CD4-positive, alpha-beta T cell treated with Interleukin-12 subunit alpha and Interleukin-12 subunit beta, for 1 hour (primary cell): ENCODE data around the gene SETDB1.
"Not testable (repeated sequence)": the region's sequence is repeated elsewhere in the genome, so short reads cannot be mapped to it uniquely, and the experiment has no call there.

Experiments
- DNase-seq: peaks from one replicate; pipeline ENCODE4 v3.0.0-alpha.2; 2020

SETDB1 gene

DNA sequence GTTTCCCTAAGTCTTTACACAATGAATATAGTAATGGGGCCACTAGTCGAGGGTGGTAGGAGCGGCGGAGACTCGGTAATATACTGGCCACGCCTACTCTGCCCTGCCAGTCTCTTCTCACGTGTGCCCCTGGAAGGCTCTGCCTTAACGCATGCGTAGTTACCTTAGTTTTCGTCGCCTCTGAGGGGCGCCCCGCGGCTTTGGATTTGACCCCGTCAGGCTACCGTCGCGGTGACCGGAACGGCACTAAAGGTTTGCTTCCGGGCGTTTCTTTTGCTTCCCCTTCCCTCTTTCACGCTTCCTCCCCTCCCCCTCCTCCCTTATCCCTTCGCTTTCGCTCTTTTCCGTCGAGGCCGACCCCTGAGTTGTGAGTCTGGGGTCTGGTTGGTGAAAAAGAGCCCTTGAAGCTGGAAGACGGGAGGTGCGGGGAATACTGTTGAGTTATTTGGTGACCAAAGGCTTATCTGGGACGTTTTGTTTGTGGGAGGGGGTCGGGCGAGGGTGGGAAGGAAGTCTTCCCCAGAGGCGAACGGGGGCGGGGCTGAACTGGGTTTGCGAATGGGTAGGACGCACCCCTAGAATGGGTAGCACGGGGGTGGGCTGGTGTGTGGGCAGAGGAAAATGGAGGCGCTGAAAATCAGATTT lies at the start of gene SETDB1:
Gene SETDB1, plus strand, starts transcription at position 267 of the 645 bp plus-strand sequence. CDS start 1,352 bp downstream, outside the sequence.
- DNase-seq = peak; percentile 96

DNA sequence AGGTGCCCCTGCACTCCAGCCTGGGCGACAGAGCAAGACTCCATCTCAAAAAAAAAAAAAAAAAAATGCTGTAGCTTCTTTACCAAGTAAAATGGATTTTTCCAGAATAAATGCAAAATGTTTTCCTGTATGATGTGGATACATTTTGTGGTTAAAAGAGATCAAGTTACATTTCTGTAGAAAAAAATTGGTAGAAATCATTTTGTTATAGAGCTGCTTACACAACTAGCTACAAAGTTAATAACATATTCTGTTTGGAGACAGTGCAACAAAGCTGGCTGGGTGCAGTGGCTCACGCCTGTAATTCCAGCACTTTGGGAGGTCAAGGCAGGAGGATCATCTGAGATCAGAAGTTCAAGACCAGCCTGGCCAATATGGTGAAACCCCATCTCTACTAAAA lies 47.2 kb upstream of the SETDB1 start:
- not testable (repeated sequence) for DNase-seq

DNA sequence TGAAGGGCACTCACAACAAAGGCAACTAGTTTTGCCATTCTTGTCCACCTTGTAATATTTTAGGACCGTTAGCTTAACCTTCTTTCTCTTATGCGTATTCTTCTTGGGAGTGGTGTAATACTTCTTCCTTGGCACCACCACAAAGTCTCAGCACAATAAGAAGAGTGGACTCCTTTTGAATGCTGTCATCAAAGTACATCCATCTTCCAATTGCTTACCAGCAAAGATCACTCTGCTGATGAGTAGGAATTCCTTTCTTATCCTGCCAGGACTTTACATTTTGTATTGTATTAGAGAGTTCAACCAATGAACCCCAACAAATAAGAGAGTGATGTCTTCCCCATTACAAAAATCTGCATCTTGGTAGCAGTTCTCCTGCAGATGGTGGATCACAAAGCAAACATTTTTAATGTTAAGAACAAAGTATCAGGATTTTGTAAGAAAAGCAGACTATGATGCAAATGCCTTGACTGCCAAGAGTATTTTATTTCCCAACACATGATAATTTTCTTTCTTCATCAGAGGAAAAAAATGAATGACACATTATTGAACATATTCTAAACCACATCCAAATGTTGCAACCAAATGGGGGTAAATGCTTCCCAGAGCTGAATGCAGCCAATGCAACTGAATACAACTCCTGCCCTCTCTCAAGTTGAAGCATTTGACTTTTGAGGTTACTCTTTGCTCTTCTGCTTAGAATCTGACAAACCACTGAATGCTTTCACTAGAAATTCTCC lies 44.7 kb upstream of the SETDB1 start:
- no peak for DNase-seq

DNA sequence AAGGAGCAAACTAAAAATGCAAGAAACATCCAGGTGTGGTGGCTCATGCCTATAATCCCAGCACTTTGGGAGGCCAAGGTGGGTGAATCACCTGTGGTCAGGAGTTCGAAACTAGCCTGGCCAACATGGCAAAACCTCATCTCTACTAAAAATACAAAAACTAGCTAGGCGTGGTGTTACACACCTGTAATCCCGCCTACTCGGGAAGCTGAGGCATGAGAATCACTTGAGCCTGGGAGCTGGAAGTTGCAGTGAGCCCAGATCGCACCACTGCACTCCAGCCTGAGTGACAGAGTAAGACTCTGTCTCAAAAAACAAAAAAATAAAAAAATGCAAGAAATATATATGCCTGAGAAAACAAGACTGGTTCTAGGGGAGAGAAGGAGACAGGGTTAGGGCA lies 43.0 kb upstream of the SETDB1 start:
- DNase-seq = not testable (repeated sequence)

DNA sequence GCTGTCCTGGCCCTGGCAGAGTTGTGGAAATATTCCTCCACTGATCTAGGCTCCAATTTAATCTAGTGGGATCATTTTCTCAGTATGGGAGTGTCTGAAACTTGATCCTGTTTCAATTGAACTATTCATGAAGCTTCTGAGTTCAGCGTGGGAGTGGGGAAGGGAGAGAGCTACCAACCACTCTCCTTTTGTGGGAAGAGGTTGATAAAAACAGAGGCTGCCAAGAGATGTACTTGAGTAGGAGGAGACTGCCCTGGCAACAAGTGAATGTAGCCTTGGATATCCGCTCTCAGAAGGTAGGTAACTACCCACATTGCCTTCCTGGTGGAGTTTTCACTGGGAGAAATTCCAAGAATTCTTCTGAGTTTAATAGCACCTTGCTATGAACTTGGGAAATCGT lies 39.1 kb upstream of the SETDB1 start, which contains the start of gene CTXND2:
Gene CTXND2, plus strand, starts transcription at position 119 of the 400 bp plus-strand sequence. CDS start 25,179 bp downstream, outside the sequence.
- DNase-seq = no peak

DNA sequence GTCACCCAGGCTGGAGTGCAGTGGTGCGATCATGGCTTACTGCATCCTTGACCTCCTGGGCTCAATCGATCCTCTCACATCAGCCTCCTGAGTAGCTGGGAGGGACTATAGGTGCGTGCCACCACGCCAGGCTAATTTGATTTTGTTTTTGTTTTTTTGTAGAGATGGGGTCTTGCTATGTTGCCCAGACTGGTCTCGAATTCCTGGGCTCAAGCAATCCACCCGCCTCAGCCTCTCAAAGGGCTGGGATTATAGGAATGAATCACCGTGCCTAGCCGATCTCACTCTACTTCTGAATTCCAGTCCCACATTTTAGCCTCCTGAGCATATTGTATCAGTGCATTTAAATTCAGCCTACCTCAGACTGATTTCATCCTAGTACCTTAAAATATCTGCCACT lies 37.4 kb upstream of the SETDB1 start:
- no peak for DNase-seq

DNA sequence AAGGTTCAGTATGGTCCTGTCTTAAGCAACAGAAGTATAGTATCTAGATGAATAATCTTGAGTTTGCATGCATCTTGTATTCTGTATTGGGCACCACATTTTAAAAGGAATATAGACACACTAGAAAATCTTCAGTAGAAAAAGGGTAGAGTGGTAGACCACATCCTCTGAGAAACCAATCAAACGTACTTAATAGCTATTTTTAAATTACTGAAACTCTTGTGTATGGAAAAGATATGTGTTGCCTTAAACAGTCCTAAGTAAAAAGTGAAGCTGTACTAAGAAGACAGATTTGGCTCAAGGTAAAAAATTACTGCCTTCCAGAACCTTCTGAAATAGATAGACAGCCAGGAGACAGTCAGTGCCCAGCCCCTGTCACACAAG lies 36.1 kb upstream of the SETDB1 start:
- peak; percentile 18 for DNase-seq

DNA sequence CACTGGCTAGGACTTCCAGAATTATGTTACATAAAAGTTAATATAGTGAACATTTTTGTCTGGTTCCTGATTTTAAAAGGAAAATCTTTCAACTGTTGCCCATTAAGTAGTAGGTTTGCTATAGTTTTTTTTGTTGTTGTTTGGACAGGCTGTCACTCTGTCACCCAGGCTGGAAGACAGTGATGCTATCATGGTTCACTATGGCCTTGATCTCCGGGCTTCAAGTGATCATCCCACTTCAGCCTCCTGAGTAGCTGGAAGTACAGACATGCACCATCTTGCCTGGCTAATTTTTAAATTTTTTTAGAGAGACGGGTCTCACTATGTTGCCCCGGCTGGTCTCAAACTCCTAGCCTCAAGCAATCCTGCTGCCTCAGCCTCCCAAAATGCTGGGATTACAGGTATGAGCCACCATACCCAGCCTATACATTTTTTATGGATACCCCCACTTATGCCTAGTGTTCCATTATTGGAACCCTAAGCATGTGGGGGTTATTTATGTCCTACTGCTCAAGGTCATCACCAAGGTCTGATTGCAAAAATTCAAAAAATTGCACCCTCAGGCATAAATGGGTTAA lies 32.7 kb upstream of the SETDB1 start:
- DNase-seq = no peak

DNA sequence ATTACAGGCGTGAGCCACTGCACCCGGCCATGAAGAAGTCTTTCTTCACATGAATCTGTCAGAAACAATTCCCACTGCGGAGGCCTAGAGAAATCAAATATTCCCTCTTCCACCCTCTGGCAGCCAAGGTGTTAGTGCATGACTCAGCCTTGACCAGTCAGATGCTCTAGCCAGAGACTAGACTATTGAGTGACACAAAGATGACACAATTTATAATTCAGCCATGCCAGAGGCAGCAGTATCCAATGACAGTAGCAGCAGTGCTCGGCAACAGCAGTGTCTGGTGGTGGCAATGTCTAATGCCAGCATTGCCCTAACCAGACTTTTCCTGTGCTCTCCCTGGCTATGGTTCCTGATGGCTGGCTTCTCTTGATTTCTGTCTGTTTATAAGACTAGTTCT lies 30.5 kb upstream of the SETDB1 start:
- DNase-seq = no peak

DNA sequence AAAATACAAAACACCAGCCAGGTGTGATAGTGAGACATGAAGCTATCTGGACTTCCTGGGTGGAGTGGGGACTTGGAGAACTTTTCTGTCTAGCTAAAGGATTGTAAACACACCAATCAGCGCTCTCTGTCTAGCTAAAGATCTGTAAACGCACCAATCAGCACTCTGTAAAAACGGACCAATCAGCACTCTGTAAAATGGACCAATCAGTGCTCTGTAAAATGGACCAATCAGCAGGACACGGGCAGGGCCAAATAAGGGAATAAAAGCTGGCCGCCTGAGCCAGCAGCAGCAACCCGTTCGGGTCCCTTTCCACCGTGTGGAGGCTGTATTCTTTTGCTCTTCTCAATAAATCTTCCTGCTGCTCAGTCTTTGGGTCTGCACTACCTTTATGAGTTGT lies 26.4 kb upstream of the SETDB1 start:
- not testable (repeated sequence) for DNase-seq

DNA sequence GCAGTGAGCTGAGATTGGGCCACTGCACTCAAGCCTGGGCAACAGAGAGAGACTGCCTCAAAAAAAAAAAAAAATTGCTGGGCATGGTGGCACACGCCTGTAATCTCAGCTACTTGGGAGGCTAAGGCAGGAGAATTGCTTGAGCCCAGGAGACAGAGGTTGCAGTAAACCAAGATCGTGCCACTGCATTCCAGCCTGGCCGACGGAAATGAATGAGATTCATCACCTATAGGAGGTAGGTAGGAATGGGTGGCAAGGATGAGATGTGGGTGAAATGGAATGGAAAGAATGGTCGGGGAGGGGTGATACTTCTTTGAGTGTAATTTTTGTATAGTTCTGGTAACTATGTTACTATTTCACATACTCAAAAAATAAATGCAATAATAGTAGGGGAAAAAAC lies 23.8 kb upstream of the SETDB1 start:
- DNase-seq = no peak

DNA sequence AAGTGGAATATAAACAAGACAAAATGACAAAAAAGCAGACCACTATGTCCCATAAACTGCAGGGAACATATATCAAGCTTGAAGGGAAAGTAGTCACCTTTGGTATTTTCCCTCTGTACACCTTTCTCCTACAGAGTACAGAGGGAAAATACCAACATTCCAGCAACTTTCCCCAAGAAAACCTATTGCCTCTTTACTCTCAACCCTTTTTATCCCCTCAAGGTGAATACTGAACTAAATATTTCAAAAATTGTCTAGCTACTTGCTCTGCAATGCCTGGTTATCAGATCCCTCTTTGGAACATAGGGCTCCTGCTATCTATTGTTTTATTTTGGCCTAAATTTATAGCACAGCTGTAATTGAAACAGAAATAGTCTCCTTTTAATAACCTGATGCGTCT lies 23.4 kb upstream of the SETDB1 start:
- DNase-seq = no peak

DNA sequence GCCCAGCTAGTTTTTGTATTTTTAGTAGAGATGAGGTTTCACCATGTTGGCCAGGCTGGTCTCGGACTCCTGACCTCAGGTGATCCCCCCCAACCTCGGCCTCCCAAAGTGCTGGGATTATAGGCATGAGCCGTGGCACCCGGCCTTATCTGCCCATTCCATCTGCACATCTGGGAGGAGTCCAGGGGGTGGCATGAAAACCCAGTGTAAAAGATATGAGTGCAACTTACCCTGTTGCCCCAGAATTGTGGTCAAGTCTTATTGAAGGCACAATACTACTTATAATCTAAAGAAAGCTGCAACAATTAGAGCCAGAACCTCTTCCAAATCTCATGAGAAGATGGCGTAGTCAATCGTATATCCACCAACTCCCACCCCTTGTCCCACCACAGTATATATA lies 20.9 kb upstream of the SETDB1 start:
- no peak for DNase-seq

DNA sequence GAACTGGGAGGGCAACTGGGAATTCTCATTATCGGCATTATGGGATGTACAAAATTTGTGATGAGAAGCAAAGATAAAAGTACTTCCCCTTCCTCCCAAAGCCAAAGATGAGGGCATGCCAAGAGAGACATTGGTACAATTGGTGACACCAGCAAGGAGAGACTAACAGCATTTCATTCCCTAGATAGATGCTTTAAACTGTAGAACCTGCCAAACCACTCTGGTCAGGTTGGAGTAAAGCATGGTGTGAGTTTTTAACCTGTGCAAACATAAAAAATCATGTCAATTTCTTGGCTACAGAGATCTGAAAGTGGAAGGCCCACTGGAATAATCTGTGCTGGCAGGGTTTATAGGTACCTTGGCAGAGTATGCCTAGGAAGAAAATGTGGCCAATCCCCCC lies 19.8 kb upstream of the SETDB1 start:
- no peak for DNase-seq

DNA sequence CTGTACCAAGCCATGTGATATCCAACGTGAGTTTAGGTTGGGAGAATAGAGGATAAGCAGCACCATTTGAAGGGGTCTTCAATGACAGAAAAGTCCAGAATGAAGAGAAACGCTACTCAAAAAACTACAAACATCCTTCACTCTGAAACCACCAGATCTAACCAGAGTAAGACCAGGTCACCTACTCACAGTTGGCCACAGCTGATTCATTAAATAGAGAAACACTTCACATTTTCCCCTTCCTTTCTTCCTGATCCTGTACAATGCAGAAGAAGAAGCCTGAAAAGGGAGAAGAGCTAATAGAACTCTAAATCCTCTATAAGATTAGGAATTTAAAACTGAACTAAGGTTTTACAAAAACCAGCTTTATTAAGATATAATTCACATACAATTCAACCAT lies 19.4 kb upstream of the SETDB1 start:
- no peak for DNase-seq

DNA sequence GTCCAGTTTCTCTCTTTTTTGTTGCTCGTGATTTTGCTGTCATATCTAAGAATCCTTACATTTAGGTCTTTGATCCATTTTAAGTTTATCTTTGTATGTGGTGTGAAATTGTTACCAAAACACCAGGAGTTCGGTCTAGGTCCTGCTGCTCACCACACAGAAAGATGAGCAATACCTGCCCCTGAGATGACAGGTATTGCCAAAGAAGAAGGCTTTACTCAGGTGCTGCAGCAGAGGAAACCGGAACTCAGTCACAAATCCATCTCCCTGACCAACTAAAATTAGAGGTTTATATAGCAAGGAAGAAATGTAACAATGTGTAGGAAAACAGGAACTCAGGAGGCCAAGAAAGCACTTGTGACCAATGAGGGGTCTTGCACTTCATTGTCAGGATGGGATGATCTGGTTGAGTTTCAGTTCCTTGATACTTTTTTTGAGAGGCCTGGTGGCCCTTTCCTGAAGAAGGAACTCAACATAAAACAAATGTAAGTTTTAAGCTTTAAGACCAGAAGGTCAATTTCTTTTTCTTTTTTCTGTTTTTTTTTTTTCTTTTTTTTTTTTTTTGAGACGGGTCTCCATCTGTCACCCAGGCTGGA lies 16.5 kb upstream of the SETDB1 start:
- no peak for DNase-seq

DNA sequence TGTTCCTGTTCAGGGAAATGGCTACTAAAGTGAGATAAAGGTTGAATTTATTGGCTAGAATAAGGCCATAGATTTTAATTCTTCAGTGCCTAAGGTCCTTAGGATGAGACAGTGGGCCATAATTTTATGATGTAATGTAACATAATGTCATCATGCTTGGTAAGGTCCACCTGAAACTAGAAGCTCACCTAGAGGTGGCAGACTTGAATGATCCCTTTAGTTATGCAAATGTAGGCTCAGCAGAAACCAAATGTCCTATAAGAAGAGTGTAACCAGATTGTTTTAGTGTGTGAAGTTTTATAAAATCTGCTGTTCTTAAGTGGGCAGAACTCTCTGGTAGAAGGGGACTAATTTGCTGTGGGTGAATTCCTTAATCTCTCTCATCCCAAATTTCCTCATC lies 13.5 kb upstream of the SETDB1 start:
- no peak for DNase-seq

DNA sequence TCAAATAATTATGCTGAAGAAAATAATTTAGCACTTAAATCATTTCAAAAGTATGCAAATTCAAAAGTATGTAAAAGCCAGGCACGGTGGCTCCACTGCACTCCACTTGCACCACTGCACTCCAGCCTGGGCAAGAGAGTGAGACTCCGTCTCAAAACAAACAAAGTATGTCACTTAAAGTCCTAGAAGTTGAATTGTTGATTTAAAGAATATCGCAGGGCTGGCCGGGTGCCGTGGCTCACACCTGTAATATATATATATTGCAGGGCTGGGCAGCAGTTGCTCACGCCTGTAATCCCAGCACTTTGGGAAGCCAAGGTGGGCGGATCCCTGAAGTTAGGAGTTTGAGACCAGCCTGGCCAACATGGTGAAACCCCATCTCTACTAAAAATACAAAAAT lies 8.8 kb upstream of the SETDB1 start:
- no peak for DNase-seq

DNA sequence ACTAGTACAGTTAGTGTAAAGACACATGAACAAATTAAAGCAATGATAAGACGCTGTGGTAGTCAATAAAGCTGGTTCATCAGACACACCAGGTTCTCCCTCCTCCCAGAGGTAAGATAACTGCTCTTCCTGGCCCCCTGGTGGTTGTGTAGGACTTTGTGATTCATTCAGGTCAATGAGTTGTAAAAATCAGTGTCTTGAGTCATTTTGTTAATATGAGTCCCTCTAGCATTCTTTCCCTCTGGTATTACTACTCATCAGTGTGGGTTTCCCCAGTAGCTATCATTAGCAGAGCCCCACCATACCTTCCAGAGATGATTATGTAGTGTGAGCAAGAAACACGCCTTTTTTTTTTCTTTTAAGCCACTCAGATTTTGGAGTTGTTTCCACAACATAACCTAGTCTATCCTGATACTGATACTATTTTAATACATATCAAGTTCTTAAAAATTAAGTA lies 3.6 kb upstream of the SETDB1 start:
- DNase-seq = peak; percentile 82

DNA sequence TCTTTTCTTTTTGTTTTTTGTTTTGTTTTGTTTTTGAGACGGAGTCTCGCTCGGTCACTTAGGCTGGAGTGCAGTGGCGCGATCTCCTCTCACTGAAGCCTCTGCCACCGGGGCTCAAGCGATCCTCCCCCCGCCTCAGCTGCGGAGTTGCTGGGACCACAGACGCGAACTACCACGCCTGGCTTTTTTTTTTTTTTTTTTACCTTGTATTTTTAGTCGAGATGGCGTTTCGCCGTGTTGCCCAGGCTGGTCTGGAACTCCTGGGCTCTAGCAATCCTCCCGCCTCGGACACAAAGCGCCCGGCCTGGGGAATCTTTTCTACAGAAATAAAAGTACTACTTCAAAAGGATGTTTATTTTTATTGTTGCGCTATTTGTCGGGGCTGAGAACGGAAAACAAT lies 1.1 kb upstream of the SETDB1 start:
- DNase-seq = no peak

DNA sequence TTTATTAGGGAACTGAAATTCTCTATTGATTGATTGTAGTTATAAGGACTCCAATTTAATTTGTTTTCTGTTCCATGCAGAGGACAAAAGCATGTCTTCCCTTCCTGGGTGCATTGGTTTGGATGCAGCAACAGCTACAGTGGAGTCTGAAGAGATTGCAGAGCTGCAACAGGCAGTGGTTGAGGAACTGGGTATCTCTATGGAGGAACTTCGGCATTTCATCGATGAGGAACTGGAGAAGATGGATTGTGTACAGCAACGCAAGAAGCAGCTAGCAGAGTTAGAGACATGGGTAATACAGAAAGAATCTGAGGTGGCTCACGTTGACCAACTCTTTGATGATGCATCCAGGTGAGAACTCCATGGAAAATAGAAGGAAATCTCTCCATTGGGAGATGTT lies 1.5 kb downstream of the SETDB1 start:
- no peak for DNase-seq

DNA sequence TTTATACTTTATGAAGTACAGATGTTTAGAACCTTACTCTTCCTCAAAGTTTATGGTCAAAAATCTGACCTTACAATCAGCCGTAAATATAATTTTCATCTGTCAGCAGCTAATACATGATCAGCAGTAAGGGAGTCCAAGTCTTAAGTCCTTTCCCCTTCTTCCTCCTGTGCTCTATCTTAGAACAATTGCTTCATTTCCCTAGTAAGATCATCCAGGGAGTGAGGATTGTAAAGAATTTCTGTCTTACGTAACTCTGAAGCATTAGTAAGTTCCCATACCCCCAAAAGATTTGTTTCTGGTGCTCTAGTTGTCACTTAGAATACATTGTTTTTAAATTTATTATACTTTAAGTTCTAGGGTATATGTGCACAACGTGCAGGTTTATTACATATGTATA lies 2.1 kb downstream of the SETDB1 start:
- no peak for DNase-seq

DNA sequence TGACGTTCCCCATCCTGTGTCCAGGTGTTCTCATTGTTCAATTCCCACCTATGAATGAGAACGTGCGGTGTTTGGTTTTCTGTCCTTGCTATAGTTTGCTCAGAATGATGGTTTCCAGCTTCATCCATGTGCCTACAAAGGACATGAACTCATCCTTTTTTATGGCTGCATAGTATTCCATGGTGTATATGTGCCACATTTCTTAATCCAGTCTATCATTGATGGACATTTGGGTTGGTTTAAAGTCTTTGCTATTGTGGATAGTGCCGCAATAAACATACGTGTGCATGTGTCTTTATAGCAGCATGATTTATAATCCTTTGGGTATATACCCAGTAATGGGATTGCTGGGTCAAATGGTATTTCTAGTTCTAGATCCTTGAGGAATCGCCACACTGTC lies 2.6 kb downstream of the SETDB1 start:
- not testable (repeated sequence) for DNase-seq

DNA sequence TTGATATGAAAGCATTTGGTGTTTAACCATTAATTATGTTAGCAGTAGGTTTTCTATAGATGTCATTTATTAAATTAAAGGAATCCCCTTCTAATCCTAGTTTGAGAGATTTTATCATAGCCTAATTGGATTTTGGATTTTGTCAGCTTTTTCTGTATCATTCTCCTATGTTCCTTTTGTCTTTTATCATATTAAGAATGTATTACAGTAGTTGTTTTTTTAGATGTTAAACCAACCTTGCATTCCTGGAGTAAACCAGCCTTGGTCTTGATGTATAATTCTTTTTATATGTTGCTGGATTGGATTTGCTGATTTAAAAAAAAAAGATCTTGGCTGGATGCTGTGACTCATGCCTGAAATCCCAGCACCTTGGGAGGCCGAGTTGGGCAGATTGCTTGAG lies 5.6 kb downstream of the SETDB1 start:
- DNase-seq = no peak
